Measurements from ENCODE around the gene SHC1. TPM values are rescaled to one million over a fixed set of nuclear protein-coding genes. Genes with fewer than 3 reads are reported as not detected.

Gene SHC1, protein sequence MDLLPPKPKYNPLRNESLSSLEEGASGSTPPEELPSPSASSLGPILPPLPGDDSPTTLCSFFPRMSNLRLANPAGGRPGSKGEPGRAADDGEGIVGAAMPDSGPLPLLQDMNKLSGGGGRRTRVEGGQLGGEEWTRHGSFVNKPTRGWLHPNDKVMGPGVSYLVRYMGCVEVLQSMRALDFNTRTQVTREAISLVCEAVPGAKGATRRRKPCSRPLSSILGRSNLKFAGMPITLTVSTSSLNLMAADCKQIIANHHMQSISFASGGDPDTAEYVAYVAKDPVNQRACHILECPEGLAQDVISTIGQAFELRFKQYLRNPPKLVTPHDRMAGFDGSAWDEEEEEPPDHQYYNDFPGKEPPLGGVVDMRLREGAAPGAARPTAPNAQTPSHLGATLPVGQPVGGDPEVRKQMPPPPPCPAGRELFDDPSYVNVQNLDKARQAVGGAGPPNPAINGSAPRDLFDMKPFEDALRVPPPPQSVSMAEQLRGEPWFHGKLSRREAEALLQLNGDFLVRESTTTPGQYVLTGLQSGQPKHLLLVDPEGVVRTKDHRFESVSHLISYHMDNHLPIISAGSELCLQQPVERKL
- 48.2 TPM for total RNA-seq (2013)
- polyA plus RNA-seq: 10 to 100 TPM; 26.7 to 70.6 (median 31.5) TPM
- 35.5 and 74.3 TPM in 2 replicates for polyA minus RNA-seq
- 25.6 to 67.6 (median 40.7) reads per million in 11 experiments for total RNA-seq

DNA sequence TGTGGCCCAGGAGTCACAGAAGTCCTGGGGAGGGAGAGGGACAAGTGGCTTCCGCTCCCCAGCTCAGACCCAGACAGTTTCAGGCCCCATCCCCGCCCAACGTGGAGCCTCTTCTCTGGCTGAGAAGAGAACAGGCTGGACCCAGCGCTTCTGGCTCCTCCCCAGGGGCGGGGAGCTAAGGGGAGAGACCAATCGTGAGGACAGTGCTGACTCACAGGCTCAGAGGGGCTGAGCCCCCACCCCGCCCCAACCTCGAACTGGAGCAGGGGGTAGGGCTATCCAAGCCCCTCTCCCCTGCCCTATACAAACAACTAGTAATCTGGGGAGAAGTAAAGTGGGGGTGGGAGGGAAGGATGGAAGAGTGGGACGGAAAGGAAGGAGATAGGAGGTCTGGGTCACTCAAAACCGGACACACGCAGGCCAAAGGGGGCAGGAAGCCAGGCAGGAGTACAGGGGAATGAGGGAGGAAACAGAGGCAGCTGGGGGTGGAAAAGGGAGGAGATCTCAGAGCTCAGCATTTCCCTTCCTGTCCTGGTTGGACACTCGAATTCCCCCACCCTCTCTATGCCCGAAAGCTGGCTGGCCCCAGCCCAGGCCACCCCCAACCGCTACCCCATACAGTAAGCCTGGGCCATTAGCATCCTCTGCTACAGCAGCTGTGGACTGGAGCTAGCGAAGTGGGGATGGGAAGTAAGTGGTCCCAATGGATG, at the start of gene SHC1:
Gene SHC1, minus strand, starts transcription at position 117 of the 710 bp plus-strand sequence. CDS start 221 bp downstream, outside the sequence.
- H3K36me3 ChIP-seq (replicated peaks in 1 of 2; ENCODE audit: control insufficient read depth in 1 of 2, insufficient read depth in 2 of 2, low read length in 2 of 2): peaks cover 32 to 44% of the 10 kb centered on the region in 2 donors
- peak within 1 kb of the TSS; percentile 67 to 82 for H3K27ac ChIP-seq (ENCODE audit: low read depth in 1 of 2, low read length in 2 of 2)
- DNase-seq: peak; percentile 77 to 82 (median 78)
- H3K27ac Mint-ChIP-seq: peak within 1 kb of the TSS; percentile 8 to 96 (median 93)
- peak within 1 kb of the TSS in 1 of 3 experiments; percentile 60 for H3K4me3 ChIP-seq (replicated peaks in 1 of 3; ENCODE audit: low read depth in 2 of 3, low read length in 3 of 3)
- peaks cover 38 to 42% of the 10 kb centered on the region in 2 donors for H3K4me1 ChIP-seq (ENCODE audit: control insufficient read depth in 1 of 2, insufficient read depth in 2 of 2, low read length in 2 of 2)
- H3K79me2 ChIP-seq (ENCODE audit: insufficient read depth, low read length): peaks cover 69% of the 10 kb centered on the region
- H3K36me3 Mint-ChIP-seq: peaks cover 44 to 55% of the 10 kb centered on the region in 2 donors
- no peaks in the 10 kb centered on the region for H3K27me3 ChIP-seq (ENCODE audit: control insufficient read depth in 2 of 2, insufficient read depth in 2 of 2, low read length in 2 of 2)
- TF ChIP-seq, protein P1, sequence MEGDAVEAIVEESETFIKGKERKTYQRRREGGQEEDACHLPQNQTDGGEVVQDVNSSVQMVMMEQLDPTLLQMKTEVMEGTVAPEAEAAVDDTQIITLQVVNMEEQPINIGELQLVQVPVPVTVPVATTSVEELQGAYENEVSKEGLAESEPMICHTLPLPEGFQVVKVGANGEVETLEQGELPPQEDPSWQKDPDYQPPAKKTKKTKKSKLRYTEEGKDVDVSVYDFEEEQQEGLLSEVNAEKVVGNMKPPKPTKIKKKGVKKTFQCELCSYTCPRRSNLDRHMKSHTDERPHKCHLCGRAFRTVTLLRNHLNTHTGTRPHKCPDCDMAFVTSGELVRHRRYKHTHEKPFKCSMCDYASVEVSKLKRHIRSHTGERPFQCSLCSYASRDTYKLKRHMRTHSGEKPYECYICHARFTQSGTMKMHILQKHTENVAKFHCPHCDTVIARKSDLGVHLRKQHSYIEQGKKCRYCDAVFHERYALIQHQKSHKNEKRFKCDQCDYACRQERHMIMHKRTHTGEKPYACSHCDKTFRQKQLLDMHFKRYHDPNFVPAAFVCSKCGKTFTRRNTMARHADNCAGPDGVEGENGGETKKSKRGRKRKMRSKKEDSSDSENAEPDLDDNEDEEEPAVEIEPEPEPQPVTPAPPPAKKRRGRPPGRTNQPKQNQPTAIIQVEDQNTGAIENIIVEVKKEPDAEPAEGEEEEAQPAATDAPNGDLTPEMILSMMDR (IDR thresholded peaks at IDR 0.05): no peak
- H3K9ac ChIP-seq (ENCODE audit: insufficient read depth, low read length, poor library complexity, severe bottlenecking): peak within 1 kb of the TSS; percentile 45
- H3K4me2 ChIP-seq (replicated peaks; ENCODE audit: extremely low read depth, low read length, poor library complexity, severe bottlenecking): peak within 1 kb of the TSS; percentile 71
- no peaks in the 10 kb centered on the region for H3K9me3 ChIP-seq (replicated peaks in 1 of 2; ENCODE audit: control insufficient read depth in 1 of 2, insufficient read depth in 1 of 2, low read length in 2 of 2)
- H2AFZ ChIP-seq (ENCODE audit: insufficient read depth, low read depth, low read length, poor library complexity, severe bottlenecking): peak within 1 kb of the TSS; percentile 16
- peak within 1 kb of the TSS; percentile 76 to 87 for H3K4me3 Mint-ChIP-seq
- no peaks in the 10 kb centered on the region for H3K9me3 Mint-ChIP-seq
- intact Hi-C loops (cut with micrococcal nuclease): loop anchor here (2.0 to 5.0 kb wide), 4 partner anchors 36 to 92 kb away; partner anchors contain the start of gene EFNA4 (in 1 of the 2)
- peaks cover 34% of the 10 kb centered on the region for H3K4me1 Mint-ChIP-seq
- peaks cover 0 to 4% (median 0%) of the 10 kb centered on the region in 3 donors for H3K27me3 Mint-ChIP-seq (ENCODE audit: low read depth in 3 of 3)
- peaks cover 75% of the 10 kb centered on the region for H4K20me1 ChIP-seq (ENCODE audit: insufficient read depth, low read length)
- WGBS (ENCODE audit: insufficient coverage): 33% methylated on average over 2 of the region's 15 CpGs

Data from CD14-positive monocyte (primary cell).